Stimulated activated CD4-positive, alpha-beta T cell treated with anti-CD3 and anti-CD28 coated beads, Interleukin-2, amount 100 ng/mL, for 48 hours (primary cell): ENCODE data around the gene RAMACL.

Experiments
- DNase-seq, 2 donors: peaks; one replicate each; pipeline ENCODE4 v3.0.0-alpha.2; 2020

RAMACL gene

DNA sequence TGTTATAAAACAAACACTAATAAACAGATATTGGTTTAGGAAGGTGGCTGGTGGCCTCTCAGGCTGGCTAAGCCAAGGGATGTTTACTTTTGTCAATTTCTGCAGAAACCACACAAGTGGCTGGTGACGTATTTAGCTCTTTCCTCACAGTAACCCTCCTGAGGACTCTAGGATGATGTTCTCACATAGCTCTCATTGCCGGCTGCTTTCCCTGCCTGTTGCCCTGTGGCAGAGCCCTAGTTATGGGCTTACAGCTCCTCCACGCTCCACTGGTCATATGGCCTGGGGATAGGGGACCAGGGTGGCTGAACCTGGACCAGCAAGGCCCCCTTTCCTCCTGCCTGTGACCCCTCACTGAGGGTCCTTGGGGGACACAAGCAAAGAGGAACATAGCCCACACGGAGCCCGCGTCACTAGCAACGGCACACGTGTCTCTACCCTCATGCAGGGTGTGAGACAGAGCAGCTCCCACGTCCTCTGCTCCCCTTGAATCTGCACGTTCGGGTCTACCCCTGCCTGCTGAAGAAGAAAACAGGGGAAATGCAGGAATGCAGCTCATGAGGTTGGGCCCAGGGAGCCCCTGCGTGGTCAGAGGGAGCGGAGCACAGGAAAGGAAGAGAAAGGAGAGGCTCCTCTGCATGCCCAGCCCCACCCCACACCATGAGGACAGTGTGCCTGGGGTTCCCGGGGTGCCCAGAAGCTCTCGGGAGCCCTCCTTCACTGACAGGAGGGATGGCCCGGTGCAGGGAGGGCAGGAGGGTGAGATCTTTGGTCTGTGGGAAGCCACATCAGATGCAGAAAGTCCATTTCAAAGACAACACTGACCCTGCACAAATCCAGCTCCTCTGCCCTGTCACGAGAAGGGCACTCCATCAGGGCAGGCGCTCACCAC lies 13.9 kb downstream of the RAMACL start:
- DNase-seq, result no peak

DNA sequence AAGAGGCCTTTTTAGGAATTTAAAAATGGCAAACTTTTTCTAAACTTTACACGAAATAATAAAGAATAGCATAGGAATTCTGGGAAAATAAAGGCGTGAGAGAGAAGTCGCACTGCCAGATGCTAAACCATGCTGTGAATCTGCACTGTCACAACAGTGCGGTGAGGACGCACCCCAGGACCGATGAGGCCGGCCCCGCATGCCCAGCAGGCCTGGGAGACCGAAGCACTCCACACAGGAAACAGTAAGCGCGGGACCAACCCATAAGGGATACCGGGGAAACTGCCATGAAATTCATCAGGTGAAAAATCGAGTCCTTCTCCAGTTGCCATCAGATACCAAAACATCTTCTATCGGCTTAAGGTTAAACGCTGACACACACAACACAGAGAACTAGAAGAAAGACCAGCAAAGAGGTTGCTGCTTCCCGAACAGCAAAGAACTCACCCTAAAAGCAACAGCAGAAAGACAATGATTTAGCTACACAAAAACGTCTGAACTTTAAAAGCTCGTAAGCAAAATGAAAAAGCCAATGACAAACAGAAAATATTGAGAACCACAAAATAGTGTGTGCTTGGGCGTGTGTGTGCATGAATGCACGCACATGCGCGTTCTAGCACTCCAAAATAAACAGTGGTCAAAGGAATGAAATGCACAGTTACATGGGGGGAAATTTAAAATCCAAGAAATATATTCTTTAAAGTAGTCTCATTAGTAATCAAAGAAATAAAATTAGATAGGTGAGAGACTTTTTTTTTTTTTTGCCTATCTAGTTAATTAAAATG lies 15.4 kb downstream of the RAMACL start:
- no peak for DNase-seq

GRCh38 chr6:166569206-166569605 lies 17.3 kb downstream of the RAMACL start:
- DNase-seq, result no peak

- DNase-seq, result no peak
Measured at GRCh38 chr6:166567813-166568212, 18.7 kb downstream of the RAMACL start.

GRCh38 chr6:166567107-166567506 lies 19.4 kb downstream of the RAMACL start:
- DNase-seq, result no peak

GRCh38 chr6:166566026-166567011 lies 20.2 kb downstream of the RAMACL start:
- DNase-seq, result no peak

DNA sequence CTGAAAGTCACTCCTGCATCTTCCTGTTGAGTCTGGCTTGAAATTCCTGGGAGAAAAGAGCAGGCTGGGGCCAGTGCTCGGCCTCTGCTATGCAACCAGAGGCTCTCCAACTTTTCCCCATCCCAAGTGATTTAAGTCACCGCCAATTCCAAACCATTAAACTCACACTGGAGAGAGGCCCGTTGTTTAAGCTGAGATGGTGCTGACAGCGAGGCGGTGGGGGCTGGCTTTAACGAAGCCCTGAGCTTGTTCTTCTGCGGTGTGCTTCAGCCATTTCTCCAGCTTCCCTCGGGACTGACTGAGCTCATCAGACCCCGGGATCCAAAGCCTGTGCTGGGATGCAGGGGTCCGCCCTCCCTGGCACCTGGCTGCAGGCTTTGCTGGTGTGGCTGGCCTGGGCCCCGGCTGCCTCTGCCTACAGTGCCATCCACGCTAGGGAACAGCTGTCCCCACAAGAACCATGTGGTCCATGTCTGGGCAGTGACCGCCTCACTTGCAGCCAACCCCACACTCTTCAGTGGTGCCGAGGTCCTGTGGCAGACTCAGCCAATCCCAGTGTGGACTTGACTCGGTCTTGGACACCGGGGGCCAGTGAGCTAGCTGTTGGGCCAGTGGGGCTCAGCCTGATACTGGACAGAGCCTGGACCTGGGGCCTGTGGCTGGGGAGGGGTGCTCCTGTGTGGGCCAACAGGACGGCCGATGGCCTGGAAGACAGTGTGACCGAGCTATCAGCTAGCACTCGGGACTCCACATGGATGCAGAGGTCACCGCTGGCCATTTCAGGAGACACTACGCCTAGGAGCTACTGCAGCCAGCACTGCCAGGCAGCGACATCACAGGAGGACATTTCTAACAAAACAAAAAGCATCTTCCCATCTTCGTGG lies 21.2 kb downstream of the RAMACL start:
- DNase-seq, result no peak

GRCh38 chr6:166563805-166564204 lies 22.7 kb downstream of the RAMACL start:
- no peak for DNase-seq

- DNase-seq, result no peak
Measured at GRCh38 chr6:166563200-166563599, 23.3 kb downstream of the RAMACL start.

GRCh38 chr6:166562726-166563125 lies 23.8 kb downstream of the RAMACL start:
- no peak for DNase-seq

DNA sequence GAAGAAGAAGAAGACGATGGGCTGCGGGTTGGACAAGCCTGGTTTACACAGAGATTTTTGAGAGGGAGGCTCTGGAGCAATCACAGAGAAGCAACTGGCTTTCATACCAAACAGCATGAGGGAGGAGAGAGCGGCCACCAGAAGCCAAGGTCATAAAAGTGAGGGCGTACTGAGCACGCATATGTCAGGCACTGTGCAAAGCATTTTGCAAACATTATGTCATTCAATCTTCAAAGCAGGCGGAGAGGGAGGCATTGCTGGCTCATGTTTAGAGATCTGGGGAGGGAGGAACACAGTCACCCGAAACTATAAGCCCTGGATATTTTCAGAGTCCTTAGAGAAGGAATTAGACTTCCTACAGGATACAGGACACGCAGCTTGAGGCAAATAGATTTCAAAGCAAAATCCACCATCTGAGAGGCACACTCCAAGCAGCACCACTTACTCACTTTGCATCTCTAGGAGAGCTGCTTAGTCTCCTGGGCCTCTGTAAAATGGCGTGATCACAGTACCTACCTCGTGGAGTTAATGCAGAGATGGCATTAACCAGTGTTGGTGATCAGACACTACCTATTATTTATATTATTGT lies 24.6 kb downstream of the RAMACL start:
- DNase-seq, result no peak

GRCh38 chr6:166560222-166560621 lies 26.3 kb downstream of the RAMACL start:
- DNase-seq, result no peak

- DNase-seq, result no peak
Measured at GRCh38 chr6:166559662-166560061, 26.8 kb downstream of the RAMACL start.

DNA sequence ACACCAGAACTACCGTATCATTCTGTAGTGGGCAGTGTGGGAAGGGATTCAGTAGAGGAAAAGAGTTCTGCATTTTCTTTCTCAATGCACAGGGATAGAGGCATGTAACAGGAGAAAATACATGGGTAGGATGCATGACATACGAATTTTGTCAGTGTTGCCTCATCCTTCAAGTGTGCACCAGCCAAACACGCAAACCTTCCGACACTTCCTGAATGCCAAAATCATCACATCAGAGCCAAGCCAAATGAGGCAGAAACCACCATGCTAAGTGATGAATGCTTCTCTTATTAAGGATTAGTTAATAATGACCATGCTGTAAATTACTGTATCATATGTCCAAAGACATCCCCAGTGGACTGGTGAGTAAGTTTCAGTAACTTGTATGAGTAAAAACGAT lies 27.3 kb downstream of the RAMACL start:
- DNase-seq, result no peak

- DNase-seq, result no peak
Measured at GRCh38 chr6:166558156-166559005, 28.1 kb downstream of the RAMACL start.

DNA sequence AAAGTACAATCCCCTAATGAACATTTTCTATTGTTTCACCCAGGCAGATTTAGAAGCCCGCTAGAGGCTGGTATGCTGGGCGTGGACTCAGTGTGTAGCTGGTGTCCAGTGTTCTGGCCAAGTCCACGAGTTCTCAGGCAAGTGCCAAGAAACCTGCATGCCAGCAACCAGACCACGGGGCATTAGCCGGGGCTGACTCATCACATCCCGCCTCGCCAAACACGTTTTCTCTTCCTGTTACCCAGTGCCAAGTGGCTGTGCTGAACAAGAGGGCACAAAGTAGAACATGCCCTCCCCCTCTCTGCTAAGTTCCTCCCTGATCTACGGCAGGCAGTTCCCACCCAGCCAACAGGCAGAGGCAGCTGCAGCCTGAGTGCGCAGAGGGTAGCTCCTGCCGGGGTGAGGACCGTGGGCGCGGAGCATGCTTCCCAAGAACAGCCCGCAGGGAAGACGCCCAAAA lies 29.6 kb downstream of the RAMACL start:
- no peak for DNase-seq

- DNase-seq, result no peak
Measured at GRCh38 chr6:166556336-166556735, 30.1 kb downstream of the RAMACL start.

GRCh38 chr6:166555086-166555485 lies 31.4 kb downstream of the RAMACL start:
- DNase-seq, result no peak

DNA sequence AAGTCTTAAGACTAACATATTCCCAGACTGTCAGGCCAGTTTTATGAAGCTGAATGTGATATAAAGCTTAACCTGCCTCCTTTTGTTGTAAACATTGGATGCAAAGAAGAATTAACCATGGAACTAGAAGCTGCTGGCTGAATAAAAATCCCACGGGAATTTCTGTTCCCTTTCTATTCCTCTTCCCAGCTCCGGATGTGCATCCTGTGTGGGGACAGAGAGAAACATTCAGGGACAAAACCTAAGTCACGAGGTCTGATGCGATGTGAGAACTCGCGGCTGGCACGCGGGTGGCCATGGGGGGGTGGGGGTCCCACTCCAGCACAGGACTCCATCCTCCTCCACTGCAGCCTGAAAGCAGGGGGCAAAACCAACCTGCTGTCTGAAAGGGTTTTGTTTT lies 32.2 kb downstream of the RAMACL start:
- no peak for DNase-seq

DNA sequence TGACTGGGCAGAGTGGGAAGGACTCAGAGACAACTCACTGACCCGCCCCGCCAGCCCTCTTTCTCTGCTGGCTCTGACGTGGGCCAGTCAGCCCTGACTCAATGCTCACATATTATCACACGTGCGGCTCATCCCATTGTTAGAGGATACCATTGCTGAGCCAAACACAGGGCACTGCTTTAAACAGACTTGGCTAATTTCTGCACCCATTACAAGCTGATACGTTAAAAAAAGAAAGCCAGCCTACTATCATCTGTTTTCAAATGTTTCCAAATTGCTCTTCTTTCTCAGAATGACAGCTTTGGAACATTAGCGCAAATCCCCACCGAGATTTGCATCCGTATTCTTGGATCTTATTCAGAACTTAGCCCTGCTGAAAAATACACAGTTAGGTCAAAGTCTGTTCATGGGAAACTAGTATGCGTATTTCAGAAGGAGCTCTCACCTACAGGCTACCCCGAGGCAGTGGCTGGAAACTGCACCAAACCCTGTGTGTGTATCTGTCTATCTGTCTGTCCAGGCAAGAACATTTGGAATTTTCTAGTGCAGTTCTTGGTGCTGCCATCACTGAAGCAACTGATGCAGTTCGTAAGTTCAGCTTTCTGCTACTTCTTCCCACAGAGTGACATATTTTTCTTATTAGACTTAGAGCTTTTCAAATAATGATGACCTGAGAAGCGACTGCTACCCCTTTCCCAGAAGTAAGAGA lies 32.8 kb downstream of the RAMACL start:
- DNase-seq, result no peak
